A549 (cell line): ENCODE measurements around the gene MYO15B. TPM values are rescaled to one million over a fixed set of nuclear protein-coding genes. Genes with fewer than 3 reads are reported as not detected.

Experiments used
- ATAC-seq, 2 experiments: fragments of 200-7000 bp in 1 of 2; fragments of >200 bp in 1 of 2; cut with Nextera tagmentation in 1 of 2; cut with Tn5 transposase in 1 of 2; 3 replicates each; pipeline versions ENCODE4 v1.8.0 to v1.9.1; 2018 to 2020; ENCODE audit warnings: mild to moderate bottlenecking in 1 of 2, moderate library complexity in 1 of 2
- CTCF ChIA-PET: fragments of 300-600 bp; sonication (Branson Sonifier 250); formaldehyde crosslinking; extraction: SDS; loops from one replicate; lab custom pipeline; 2021; ENCODE audit warnings: antibody characterized with exemption, inconsistent platforms; lab: Yijun Ruan, JAX
- POLR2A ChIA-PET: fragments of 350-600 bp; formaldehyde crosslinking; extraction: SDS; loops from one replicate; lab custom pipeline; 2021; ENCODE audit warnings: antibody characterized with exemption, inconsistent platforms; lab: Yijun Ruan, JAX
- DNase-seq, 2 experiments: peaks; one replicate each; pipeline versions ENCODE4 v3.0.0 to v3.0.0-alpha.2; 2011 to 2016; ENCODE audit warnings: low read depth in 1 of 2, low spot score in 1 of 2
- FAIRE-seq: peaks from 2 replicates; lab custom pipeline; 2011; peaks lifted over from hg19 to GRCh38; lab: Jason Lieb, UNC
- H3K27ac ChIP-seq, 2 experiments: fragments of >200 bp; sonication (Bioruptor Twin); formaldehyde crosslinking; 3 replicates each; pipeline ENCODE4 v1.5.1; 2016 to 2017
- H3K4me1 ChIP-seq: fragments of >200 bp; sonication (Bioruptor Twin); formaldehyde crosslinking; 3 replicates; pipeline ENCODE4 v1.6.1; 2016
- H3K4me2 ChIP-seq: fragments of >200 bp; sonication (Bioruptor Twin); formaldehyde crosslinking; 3 replicates; pipeline ENCODE4 v1.6.1; 2016
- H3K4me3 ChIP-seq: fragments of >200 bp; sonication (Bioruptor Twin); formaldehyde crosslinking; 3 replicates; pipeline ENCODE4 v1.5.1; 2016
- H3K9me3 ChIP-seq: fragments of >200 bp; sonication (Bioruptor Twin); formaldehyde crosslinking; 3 replicates; pipeline ENCODE4 v1.6.1; 2016
- ATOH8 ChIP-seq: fragments of 250-450 bp; sonication (Bioruptor Pico); IDR thresholded peaks from 2 replicates; pipeline ENCODE4 v1.5.0; 2020; ENCODE audit warnings: low read depth, mild to moderate bottlenecking, moderate library complexity
- CHD2 ChIP-seq: fragments of 150-350 bp; IDR thresholded peaks from 2 replicates; pipeline ENCODE4 v1.6.1; 2014; ENCODE audit warnings: low read length; ENCODE audit not compliant: partially characterized antibody
- ELK1 ChIP-seq: fragments of 150-350 bp; IDR thresholded peaks from 2 replicates; pipeline ENCODE4 v1.6.1; 2014; ENCODE audit warnings: low read depth, mild to moderate bottlenecking, low read length
- EP300 ChIP-seq, 2 experiments: fragments of >200 bp; sonication (Bioruptor Twin); formaldehyde crosslinking; IDR thresholded peaks; 2 replicates in 1 of 2; 3 replicates in 1 of 2; pipeline ENCODE4 v1.6.1; 2016 to 2017
- FOSB ChIP-seq: fragments of 250-450 bp; sonication (Bioruptor Pico); IDR thresholded peaks from 2 replicates; pipeline ENCODE4 v1.5.0; 2020; ENCODE audit warnings: mild to moderate bottlenecking, moderate library complexity
- FOSL2 ChIP-seq, 2 experiments: fragments of 450-650 bp in 1 of 2; fragments of >200 bp in 1 of 2; sonication (Bioruptor Twin) in 1 of 2; formaldehyde crosslinking; IDR thresholded peaks; 2 replicates each; pipeline versions ENCODE4 v1.5.0 to v1.6.1; 2016 to 2020; ENCODE audit warnings: mild to moderate bottlenecking in 1 of 2, moderate library complexity in 1 of 2
- GATA3 ChIP-seq: IDR thresholded peaks from 2 replicates; pipeline ENCODE4 v1.6.1; 2012; ENCODE audit warnings: borderline replicate concordance
- HEYL ChIP-seq: fragments of 250-450 bp; sonication (Bioruptor Pico); IDR thresholded peaks from 2 replicates; pipeline ENCODE4 v1.8.0; 2021; ENCODE audit warnings: mild to moderate bottlenecking, moderate library complexity
- HOXA7 ChIP-seq: fragments of 250-450 bp; sonication (Bioruptor Pico); IDR thresholded peaks from 2 replicates; pipeline ENCODE4 v1.5.0; 2020; ENCODE audit warnings: mild to moderate bottlenecking, moderate library complexity
- HOXB13 ChIP-seq: fragments of 250-450 bp; sonication (Bioruptor Pico); IDR thresholded peaks from 2 replicates; pipeline ENCODE4 v1.5.0; 2020; ENCODE audit warnings: low read depth, mild to moderate bottlenecking, moderate library complexity
- JUNB ChIP-seq: fragments of >200 bp; sonication (Bioruptor Twin); formaldehyde crosslinking; IDR thresholded peaks from 2 replicates; pipeline ENCODE4 v1.6.1; 2016
- KDM1A ChIP-seq: fragments of 200-600 bp; sonication (generic); IDR thresholded peaks from 2 replicates; pipeline ENCODE4 v1.6.1; 2016; ENCODE audit warnings: low read depth, mild to moderate bottlenecking
- MAX ChIP-seq: IDR thresholded peaks from 2 replicates; pipeline ENCODE4 v1.6.1; 2012
- MAZ ChIP-seq: fragments of 150-350 bp; IDR thresholded peaks from 2 replicates; pipeline ENCODE4 v1.6.1; 2014; ENCODE audit warnings: antibody characterized with exemption, low read depth, low read length, borderline replicate concordance
- MYC ChIP-seq: IDR thresholded peaks from 2 replicates; pipeline ENCODE4 v1.6.1; 2012; ENCODE audit warnings: mild to moderate bottlenecking, inconsistent platforms, low read length, improper control_type of control experiment, borderline replicate concordance
- POLR2A ChIP-seq: IDR thresholded peaks from 2 replicates; pipeline ENCODE4 v1.6.1; 2012; ENCODE audit warnings: mild to moderate bottlenecking, low read length
- RARB ChIP-seq: fragments of 250-450 bp; sonication (Bioruptor Pico); IDR thresholded peaks from 2 replicates; pipeline ENCODE4 v1.8.0; 2021; ENCODE audit warnings: mild to moderate bottlenecking, moderate library complexity
- REST ChIP-seq: fragments of 200-600 bp; sonication (generic); IDR thresholded peaks from 2 replicates; pipeline ENCODE4 v1.6.1; 2016; ENCODE audit warnings: antibody characterized with exemption, mild to moderate bottlenecking, moderate library complexity
- TP53 ChIP-seq: fragments of 250-450 bp; sonication (Bioruptor Pico); IDR thresholded peaks from 2 replicates; pipeline ENCODE4 v1.5.0; 2021; ENCODE audit warnings: mild to moderate bottlenecking, moderate library complexity
- ZC3H11A ChIP-seq: fragments of 450-650 bp; IDR thresholded peaks from 2 replicates; pipeline ENCODE4 v1.6.1; 2014; ENCODE audit warnings: antibody characterized with exemption, mild to moderate bottlenecking
- ZFP36 ChIP-seq: fragments of 450-650 bp; IDR thresholded peaks from 2 replicates; pipeline ENCODE4 v1.6.1; 2014; ENCODE audit warnings: borderline replicate concordance; ENCODE audit not compliant: partially characterized antibody
- ZNF302 ChIP-seq: fragments of 250-450 bp; sonication (Bioruptor Pico); IDR thresholded peaks from 2 replicates; pipeline ENCODE4 v1.9.0; 2021; ENCODE audit warnings: inconsistent platforms, mild to moderate bottlenecking, moderate library complexity
- WGBS: methylation state at CpG from one replicate; pipeline ENCODE4 v1.1.6; 2017; ENCODE audit errors: missing lambda C conversion rate; 5-methylcytosine and 5-hydroxymethylcytosine counted together
- polyA plus RNA-seq, 4 experiments: library from polyadenylated mRNA; depleted of rRNA in 3 of 4; stranded (reverse); fragments of >200 nt; fragmentation: RNase III in 1 of 4; extraction: RNeasy Plus Mini Kit Qiagen cat#74134 plus additional on column Dnase treatment in 1 of 4; gene quantifications; 2 replicates in 3 of 4; 3 replicates in 1 of 4; pipeline ENCODE4 v1.2.3, GENCODE V29; 2011 to 2017

Gene MYO15B
- polyA plus RNA-seq, 2 of the 4 experiments (the other 2 are of a cell fraction): 12.4 to 33.9 TPM

- FAIRE-seq: no peak
- POLR2A ChIA-PET: no interaction called here
- TF ChIP-seq TP53 (CRISPR knock-in tag) (no peak), HOXA7 (CRISPR knock-in tag) (no peak), POLR2A (no peak), CHD2 (no peak), FOSB (CRISPR knock-in tag) (no peak), FOSL2 (IDR thresholded peaks at IDR 0.05) (no peak), FOSL2 (CRISPR knock-in tag; IDR thresholded peaks at IDR 0.05) (no peak), REST (no peak), ELK1 (no peak), GATA3 (no peak), HEYL (CRISPR knock-in tag) (no peak), ATOH8 (no peak), KDM1A (no peak), ZC3H11A (no peak), MYC (no peak)
- TF ChIP-seq, all 56 proteins: peak for 0
- CTCF ChIA-PET: interaction anchor here (0.6 to 51.3 kb wide), 10 partner anchors 7 to 342 kb away, joined by 3 to 2254 read pairs (median 14); partner anchors contain the start of genes GALK1, LLGL2, MYO15B and RECQL5
- H3K27ac ChIP-seq: no peak overlapping the region
- H3K4me3 ChIP-seq: no peak overlapping the region
- H3K9me3 ChIP-seq: no peaks in the 10 kb centered on the region
- no peak; a peak in 2 of 6 replicates for ATAC-seq
- DNase-seq: no peak
- 79% methylated on average over 9 of the region's 11 CpGs for WGBS
- H3K4me2 ChIP-seq: no peak overlapping the region
- H3K4me1 ChIP-seq: no peaks in the 10 kb centered on the region; the same call in 2 of the 3 replicates
These were observed 39.0 kb downstream of the MYO15B start for GRCh38 chr17:75626496-75627038.

GRCh38 chr17:75627094-75627493 lies 39.5 kb downstream of the MYO15B start:
- TF ChIP-seq MAZ (no peak), ZFP36 (no peak), RARB (CRISPR knock-in tag) (no peak), HOXB13 (no peak), FOSL2 (IDR thresholded peaks at IDR 0.05) (no peak), FOSL2 (CRISPR knock-in tag; IDR thresholded peaks at IDR 0.05) (no peak), KDM1A (no peak), ZNF302 (CRISPR knock-in tag) (no peak), EP300 (IDR thresholded peaks at IDR 0.05) (no peak), ATOH8 (no peak), JUNB (no peak), MAX (no peak)
- TF ChIP-seq, all 56 proteins: peak for 0
- ATAC-seq (no peak), FAIRE-seq (no peak), DNase-seq (no peak)
- 90% methylated on average over 10 of the region's 10 CpGs for WGBS
- ChIA-PET POLR2A (no interaction called here), CTCF (interaction anchor here (0.6 to 51.3 kb wide), 7 partner anchors 6 to 343 kb away, joined by 4 to 2254 read pairs (median 926); partner anchors contain the start of genes GALK1, MYO15B, RECQL5 and SAP30BP)
- no peak overlapping the region for H3K27ac ChIP-seq
- no peak overlapping the region for H3K4me3 ChIP-seq
- H3K9me3 ChIP-seq: no peaks in the 10 kb centered on the region
- no peak overlapping the region for H3K4me2 ChIP-seq
- no peaks in the 10 kb centered on the region; the same call in 2 of the 3 replicates for H3K4me1 ChIP-seq
